ENCODE results near the gene GLRX3. TPM values are rescaled to one million over a fixed set of nuclear protein-coding genes. Genes with fewer than 3 reads are reported as not detected.

Gene GLRX3
- total RNA-seq, 1 donor from 2014 or later: 45.9 TPM

- ATAC-seq (no peak), DNase-seq (no peak)
- Histone ChIP-seq H3K4me1 (peaks cover 33% of the 10 kb centered on the region), H3K4me3 (peak overlapping the region; percentile 96), H3K27ac (peak overlapping the region; percentile 85), H3K27me3 (ENCODE audit: low read depth) (no peaks in the 10 kb centered on the region), H3K36me3 (peaks cover 2% of the 10 kb centered on the region), H3K9me3 (no peaks in the 10 kb centered on the region)
- intact Hi-C loops (cut with DNase I): no loop called here
- no peak for TF ChIP-seq CTCF (IDR thresholded peaks at IDR 0.05)
Measured at GRCh38 chr10:130137090-130137448, 878 bp downstream of the GLRX3 start.

- intact Hi-C loops (cut with DNase I): no loop called here
- TF ChIP-seq CTCF (IDR thresholded peaks at IDR 0.05): no peak
- Histone ChIP-seq H3K4me1 (peaks cover 33% of the 10 kb centered on the region), H3K27ac (no peak overlapping the region), H3K9me3 (no peaks in the 10 kb centered on the region), H3K4me3 (peak overlapping the region; percentile 96), H3K27me3 (ENCODE audit: low read depth) (no peaks in the 10 kb centered on the region), H3K36me3 (peaks cover 6% of the 10 kb centered on the region)
- ATAC-seq (no peak), DNase-seq (no peak)
Measured at GRCh38 chr10:130137659-130138478, 1.7 kb downstream of the GLRX3 start.

GRCh38 chr10:130138479-130138866 is 2.3 kb downstream of the GLRX3 start:
- Histone ChIP-seq H3K9me3 (no peaks in the 10 kb centered on the region), H3K36me3 (peaks cover 6% of the 10 kb centered on the region), H3K4me1 (peaks cover 33% of the 10 kb centered on the region), H3K27ac (no peak overlapping the region), H3K4me3 (no peak overlapping the region), H3K27me3 (ENCODE audit: low read depth) (no peaks in the 10 kb centered on the region)
- DNase-seq (no peak), ATAC-seq (peak; percentile 75 to 80)
- no peak for TF ChIP-seq CTCF (IDR thresholded peaks at IDR 0.05)
- intact Hi-C loops (cut with DNase I): no loop called here

GRCh38 chr10:130140425-130140824 is 4.2 kb downstream of the GLRX3 start:
- H3K27me3 ChIP-seq (ENCODE audit: low read depth): no peaks in the 10 kb centered on the region
- H3K9me3 ChIP-seq: no peaks in the 10 kb centered on the region
- TF ChIP-seq CTCF (IDR thresholded peaks at IDR 0.05): no peak
- intact Hi-C loops (cut with DNase I): no loop called here
- no peak overlapping the region for H3K4me3 ChIP-seq
- peaks cover 33% of the 10 kb centered on the region for H3K4me1 ChIP-seq
- peaks cover 13% of the 10 kb centered on the region for H3K36me3 ChIP-seq
- DNase-seq: no peak
- H3K27ac ChIP-seq: no peak overlapping the region
- ATAC-seq: no peak

GRCh38 chr10:130141038-130141437 is 4.8 kb downstream of the GLRX3 start:
- intact Hi-C loops (cut with DNase I): no loop called here
- Histone ChIP-seq H3K36me3 (peaks cover 19% of the 10 kb centered on the region), H3K4me1 (peaks cover 33% of the 10 kb centered on the region), H3K27ac (no peak overlapping the region), H3K9me3 (no peaks in the 10 kb centered on the region), H3K4me3 (no peak overlapping the region), H3K27me3 (ENCODE audit: low read depth) (no peaks in the 10 kb centered on the region)
- no peak for TF ChIP-seq CTCF (IDR thresholded peaks at IDR 0.05)
- DNase-seq: no peak
- no peak for ATAC-seq
